DND-41 (cell line): ENCODE results near the gene STAP2.

Experiments used
- EZH2 ChIP-seq: IDR thresholded peaks from 3 replicates; pipeline ENCODE4 v1.6.1; 2012; ENCODE audit warnings: borderline replicate concordance, low read depth, mild to moderate bottlenecking, moderate library complexity, low read length, inconsistent platforms; ENCODE audit not compliant: severe bottlenecking
- TF ChIP-seq, protein P1 (sequence below): IDR thresholded peaks from 2 replicates; pipeline ENCODE4 v1.5.1; 2012; ENCODE audit warnings: borderline replicate concordance, low read length, moderate library complexity, mild to moderate bottlenecking; ENCODE audit not compliant: poor library complexity, severe bottlenecking; ENCODE audit errors: extremely low read depth

DNA sequence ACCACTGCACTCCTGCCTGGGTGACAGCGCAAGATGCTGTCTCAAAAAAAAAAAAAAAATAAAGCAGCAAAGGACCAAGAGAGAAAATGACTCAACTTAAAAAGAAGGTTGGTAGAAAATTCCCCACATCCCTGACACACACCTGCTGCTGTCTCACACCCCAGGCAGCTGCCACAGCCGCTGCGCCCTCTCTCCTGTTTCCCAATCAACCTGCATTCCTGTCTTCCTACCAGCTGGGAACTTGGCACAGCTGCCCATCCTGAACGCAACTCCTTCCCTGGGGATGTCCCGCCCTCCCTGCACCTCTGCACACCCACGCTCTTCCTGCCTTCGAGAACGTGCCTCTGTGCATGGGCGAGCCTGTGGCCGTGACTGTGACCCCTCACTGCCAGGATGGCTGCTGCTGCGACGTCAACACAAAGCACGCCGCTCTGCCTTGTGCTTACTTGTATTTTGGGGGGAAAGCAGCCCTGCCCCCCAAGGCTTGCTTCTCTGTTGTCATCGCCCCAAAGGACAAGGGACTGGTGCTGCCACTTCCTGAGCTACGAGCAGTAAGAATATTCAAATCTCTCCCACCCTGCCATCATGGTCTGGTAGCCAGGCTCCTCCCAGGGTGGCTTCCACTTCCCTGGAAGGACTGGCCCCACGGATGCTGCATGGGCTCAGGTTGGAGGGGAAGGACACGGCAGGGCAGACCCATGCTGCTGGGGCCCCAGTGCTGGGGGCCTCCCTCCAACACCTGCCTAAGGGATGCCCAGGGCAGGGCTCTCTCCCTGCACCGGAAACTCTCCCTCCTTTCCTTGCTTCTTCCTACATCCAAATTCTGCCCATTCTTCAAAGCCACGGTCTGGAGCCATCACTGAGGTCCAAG lies 41.0 kb upstream of the STAP2 start:
- TF ChIP-seq, protein P1, sequence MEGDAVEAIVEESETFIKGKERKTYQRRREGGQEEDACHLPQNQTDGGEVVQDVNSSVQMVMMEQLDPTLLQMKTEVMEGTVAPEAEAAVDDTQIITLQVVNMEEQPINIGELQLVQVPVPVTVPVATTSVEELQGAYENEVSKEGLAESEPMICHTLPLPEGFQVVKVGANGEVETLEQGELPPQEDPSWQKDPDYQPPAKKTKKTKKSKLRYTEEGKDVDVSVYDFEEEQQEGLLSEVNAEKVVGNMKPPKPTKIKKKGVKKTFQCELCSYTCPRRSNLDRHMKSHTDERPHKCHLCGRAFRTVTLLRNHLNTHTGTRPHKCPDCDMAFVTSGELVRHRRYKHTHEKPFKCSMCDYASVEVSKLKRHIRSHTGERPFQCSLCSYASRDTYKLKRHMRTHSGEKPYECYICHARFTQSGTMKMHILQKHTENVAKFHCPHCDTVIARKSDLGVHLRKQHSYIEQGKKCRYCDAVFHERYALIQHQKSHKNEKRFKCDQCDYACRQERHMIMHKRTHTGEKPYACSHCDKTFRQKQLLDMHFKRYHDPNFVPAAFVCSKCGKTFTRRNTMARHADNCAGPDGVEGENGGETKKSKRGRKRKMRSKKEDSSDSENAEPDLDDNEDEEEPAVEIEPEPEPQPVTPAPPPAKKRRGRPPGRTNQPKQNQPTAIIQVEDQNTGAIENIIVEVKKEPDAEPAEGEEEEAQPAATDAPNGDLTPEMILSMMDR = no peak
- no peak for TF ChIP-seq EZH2
